HG03139 (cell line): ENCODE measurements around the gene EXD3.
"Not testable (repeated sequence)": the region's sequence is repeated elsewhere in the genome, so short reads cannot be mapped to it uniquely, and the experiment has no call there.

Experiments used
- ATAC-seq: cut with Tn5 transposase; IDR thresholded peaks from one replicate; pipeline ENCODE4 v1.9.1; 2021; ENCODE audit not compliant: unreplicated experiment

Gene EXD3

GRCh38 chr9:137411645-137412380 is 11.1 kb downstream of the EXD3 start:
- ATAC-seq, result no peak

- ATAC-seq, result no peak
Measured at GRCh38 chr9:137411260-137411644, 11.7 kb downstream of the EXD3 start.

GRCh38 chr9:137410891-137411249 is 12.1 kb downstream of the EXD3 start:
- no peak for ATAC-seq

DNA sequence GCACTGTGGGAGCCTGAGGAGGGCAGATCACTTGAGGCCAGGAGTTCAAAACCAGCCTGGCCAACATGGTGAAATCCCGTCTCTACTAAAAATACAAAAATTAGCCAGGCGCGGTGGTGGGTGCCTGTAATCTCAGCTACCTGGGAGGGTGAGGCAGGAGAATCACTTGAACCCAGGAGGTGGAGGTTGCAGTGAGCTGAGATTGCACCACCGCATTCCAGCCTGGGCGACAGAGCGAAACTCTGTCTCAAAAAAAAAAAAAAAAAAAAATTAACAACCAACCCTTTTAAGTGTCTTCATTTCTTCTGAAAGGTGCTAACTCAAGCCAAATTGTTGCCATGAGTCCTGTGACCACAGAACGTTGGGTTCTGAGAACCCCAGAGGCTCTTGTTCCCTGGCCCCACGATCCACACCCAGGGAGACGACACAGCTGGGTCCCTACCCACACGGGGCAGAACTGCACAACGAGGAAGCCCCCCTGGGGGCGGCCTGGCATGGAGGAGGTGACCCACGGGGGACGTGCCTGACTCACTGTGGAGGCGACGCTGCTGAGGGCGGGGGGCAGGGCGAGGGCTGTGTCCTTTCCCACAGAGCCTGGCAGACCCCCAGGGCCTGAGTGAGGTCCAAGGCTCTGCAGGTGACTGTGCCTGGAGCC is 12.6 kb downstream of the EXD3 start:
- ATAC-seq, result not testable (repeated sequence)

- no peak for ATAC-seq
Measured at GRCh38 chr9:137409515-137409914, 13.4 kb downstream of the EXD3 start.

GRCh38 chr9:137408651-137409405 is 14.1 kb downstream of the EXD3 start:
- no peak for ATAC-seq

GRCh38 chr9:137407590-137408300 is 15.2 kb downstream of the EXD3 start:
- no peak for ATAC-seq

DNA sequence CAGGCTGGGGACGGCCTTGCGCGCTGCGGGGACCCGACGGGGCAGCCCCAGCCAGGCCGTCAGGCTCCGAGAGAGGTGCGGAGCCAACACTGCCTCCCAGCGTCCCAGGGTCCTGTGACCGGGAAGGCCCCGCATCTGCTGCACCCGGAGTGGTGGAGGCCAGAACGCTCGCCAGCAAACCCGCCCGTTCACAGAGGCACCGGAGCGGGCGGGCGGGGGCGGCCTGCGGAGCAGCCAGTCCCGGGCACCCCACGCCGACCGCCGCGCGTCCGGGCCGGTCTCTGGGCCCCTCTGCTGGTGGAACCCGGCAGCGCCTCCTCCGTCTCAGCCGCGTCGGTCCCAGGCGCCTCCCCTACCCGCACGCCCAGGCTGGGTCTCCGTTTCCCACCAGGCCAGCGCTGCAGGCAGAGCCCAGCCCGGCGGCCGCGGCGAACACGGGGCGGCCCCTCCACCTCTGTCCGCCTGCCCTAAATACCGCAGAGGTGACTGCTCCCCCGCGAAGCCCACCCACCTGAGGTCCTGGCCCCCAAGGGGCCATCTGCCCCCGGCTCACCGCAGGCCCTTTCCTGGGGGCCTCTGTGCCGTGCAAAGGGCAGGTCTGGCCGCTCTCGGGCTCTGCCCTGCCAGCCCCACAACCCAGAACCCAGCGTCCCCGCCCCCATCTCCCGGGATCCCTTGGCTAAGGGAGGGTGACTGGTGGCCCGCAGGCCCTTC is 15.9 kb downstream of the EXD3 start:
- no peak for ATAC-seq

DNA sequence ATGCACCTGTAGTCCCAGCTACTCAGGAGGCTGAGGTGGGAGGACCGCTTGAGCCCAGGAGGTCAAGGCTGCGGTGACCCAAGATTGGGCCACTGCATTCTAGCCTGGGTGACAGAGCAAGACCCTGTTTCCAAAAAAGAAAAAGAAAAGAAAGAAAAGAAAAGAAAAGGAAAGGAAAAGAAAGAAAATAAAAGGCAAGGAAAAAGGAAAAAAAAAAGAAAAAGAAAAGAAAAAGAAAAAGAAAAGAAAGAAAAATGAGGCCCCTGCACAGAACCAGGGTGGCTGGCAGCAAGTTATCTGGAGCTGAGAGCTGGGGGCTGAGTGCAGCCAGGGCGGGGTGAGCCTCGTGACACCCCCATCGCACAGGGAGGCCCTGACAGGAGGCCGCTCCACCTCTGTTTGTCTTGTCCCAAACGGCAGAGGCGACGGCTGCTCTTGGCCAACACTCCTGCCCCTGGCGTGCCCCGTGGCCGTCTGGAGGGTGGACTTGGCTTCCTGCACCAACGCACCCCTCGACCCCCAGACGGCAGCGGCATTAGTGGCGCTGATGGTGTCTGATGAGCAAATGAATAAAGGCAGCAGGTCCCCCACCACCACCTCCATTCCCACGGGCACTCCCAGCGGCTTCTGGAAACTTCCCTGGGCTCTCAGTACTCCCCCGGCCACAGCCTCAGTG is 16.7 kb downstream of the EXD3 start:
- ATAC-seq, result no peak

- no peak for ATAC-seq
Measured at GRCh38 chr9:137405677-137406081, 17.3 kb downstream of the EXD3 start.

- ATAC-seq, result no peak
Measured at GRCh38 chr9:137404961-137405567, 17.9 kb downstream of the EXD3 start.

DNA sequence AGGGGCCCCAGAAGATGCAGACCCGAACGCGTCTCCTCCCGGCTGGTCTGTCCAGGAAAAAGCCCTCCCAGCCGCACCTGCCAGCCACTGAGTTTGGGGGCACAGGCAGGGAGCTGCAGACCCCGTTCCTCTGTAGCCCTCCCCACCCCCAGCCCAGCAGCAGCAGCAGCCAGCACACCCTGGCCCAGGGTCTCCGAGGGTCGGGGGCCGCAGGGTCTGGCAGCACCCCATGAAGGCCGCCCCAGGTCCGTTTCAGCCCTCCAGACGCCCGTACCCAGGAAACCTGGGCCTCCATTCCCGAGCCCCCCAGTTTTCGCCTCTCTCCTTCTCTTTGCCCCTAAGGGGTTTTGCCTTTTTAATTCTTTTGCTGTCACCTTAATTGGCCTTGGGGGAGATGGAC is 19.7 kb downstream of the EXD3 start:
- no peak for ATAC-seq

DNA sequence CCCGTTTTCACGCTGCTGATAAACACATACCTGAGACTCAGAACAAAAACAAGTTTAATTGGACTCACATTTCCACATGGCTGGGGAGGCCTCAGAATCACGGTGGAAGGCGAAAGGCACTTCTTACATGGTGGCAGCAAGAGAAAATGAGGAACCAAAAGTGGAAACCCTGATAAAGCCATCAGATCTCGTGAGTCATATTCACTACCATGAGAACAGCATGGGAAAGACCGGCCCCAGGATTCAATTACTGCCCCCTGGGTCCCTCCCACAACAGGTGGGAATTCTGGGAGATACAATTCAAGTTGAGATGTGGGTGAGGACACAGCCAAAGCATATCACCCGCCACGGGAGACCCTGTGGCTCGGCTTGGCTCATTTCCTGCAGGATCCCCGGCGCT is 20.2 kb downstream of the EXD3 start:
- no peak for ATAC-seq

DNA sequence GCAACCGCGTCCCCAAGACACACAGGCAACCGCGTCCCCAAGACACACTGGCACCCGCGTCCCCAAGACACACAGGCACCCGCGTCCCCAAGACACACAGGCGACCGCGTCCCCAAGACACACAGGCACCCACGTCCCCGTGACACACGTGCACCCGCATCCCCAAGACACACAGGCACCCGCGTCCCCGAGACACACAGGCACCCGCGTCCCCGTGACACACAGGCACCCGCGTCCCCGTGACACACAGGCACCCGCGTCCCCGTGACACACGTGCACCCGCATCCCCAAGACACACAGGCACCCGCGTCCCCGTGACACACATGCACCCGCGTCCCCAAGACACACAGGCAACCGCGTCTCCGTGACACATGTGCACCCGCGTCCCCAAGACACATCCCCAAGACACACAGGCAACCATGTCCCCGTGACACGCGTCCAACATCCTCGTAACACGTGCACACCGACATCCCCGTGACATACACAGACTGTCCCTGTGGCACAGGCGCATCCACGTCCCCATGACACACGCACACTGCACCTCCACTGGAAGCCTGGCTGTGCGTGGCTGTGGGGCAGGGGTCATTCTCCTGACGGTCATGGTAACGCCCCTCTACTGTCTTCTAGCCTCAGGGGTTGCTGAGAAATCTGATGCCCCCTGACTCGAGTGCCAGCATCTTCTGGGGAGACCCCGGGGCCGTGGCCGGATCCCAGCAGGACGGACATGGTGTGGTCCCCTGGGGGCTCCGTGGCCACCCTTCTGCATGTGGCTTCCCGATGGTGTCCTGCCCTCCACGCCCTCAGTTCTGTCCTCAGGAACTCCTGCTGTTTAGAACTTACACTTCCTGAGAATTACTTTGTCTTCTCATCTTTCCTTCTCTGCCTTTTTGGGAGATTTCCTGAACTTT is 24.1 kb downstream of the EXD3 start:
- ATAC-seq, result no peak

- no peak for ATAC-seq
Measured at GRCh38 chr9:137397675-137398423, 25.1 kb downstream of the EXD3 start.

- ATAC-seq, result no peak
Measured at GRCh38 chr9:137396634-137397367, 26.2 kb downstream of the EXD3 start.

DNA sequence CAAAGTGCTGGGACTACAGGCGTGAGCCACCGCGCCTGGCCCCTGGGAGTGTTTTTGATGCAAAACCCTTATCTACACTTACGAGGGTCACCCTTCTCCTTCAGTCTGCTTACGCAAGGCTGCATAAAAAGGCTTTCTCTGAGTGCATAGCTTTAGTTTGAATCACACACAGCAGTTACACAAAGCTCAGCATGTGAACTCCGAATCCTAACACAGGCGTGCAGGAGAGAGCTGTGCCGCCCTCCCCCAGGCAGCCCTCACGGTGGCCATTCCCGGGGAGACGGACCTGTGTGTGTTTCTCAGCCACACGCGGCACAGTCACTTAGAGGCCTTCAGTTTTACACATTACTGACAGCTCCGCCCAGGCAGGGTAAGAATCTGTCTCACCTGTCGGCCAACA is 26.7 kb downstream of the EXD3 start:
- no peak for ATAC-seq

DNA sequence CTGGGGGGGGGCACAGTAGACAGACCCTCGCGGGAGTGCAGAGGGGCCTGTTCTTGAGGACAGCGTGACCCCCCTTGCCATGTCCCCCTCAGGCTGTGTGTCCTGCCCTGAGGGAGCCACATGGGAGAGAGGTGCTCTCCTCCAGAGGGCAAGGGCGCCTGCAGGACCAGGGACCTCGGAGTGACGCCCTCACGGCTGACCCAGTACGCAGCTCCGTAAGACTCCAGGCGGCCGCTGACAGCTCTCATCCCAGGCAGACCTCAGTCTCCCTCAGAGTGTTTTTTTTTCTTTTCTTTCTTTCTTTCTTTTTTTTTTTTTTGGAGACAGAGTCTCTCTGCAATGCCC is 27.3 kb downstream of the EXD3 start:
- ATAC-seq, result no peak
